A673 (cell line): ENCODE measurements around the gene WFS1.

Source experiments
- EZH2 ChIP-seq: fragments of 200-600 bp; sonication (generic); IDR thresholded peaks from 2 replicates; pipeline ENCODE4 v1.6.1; 2017; ENCODE audit warnings: borderline replicate concordance, low read depth, mild to moderate bottlenecking, mixed read lengths, antibody characterized with exemption, low read length; ENCODE audit not compliant: poor library complexity, severe bottlenecking
- TF ChIP-seq, protein P1 (sequence below): fragments of 300-800, 200-600 bp; sonication (generic); conservative IDR thresholded peaks from 2 replicates; pipeline ENCODE4 v1.5.1; 2017; ENCODE audit warnings: low read depth, mild to moderate bottlenecking, antibody characterized with exemption, low read length, moderate library complexity, mixed read lengths

DNA sequence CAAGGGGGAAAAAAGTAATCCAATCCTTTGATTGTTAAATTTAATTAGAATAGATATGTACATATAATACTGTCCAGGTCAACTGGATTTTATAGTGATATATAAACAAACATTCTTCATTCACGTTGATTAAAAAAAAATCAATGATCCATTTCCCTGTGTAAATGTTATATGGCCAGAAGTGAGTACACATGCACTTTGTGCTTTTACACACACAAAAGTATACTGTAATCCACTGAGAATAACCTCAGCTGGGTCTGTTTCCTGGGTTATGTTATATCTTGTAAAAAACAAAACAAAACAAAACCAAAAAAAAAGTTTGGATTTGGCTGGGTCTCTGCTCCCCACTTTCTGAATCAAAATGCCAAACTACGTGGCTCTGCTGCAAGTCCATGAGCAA lies 51.7 kb downstream of the WFS1 start:
- TF ChIP-seq, protein P1, sequence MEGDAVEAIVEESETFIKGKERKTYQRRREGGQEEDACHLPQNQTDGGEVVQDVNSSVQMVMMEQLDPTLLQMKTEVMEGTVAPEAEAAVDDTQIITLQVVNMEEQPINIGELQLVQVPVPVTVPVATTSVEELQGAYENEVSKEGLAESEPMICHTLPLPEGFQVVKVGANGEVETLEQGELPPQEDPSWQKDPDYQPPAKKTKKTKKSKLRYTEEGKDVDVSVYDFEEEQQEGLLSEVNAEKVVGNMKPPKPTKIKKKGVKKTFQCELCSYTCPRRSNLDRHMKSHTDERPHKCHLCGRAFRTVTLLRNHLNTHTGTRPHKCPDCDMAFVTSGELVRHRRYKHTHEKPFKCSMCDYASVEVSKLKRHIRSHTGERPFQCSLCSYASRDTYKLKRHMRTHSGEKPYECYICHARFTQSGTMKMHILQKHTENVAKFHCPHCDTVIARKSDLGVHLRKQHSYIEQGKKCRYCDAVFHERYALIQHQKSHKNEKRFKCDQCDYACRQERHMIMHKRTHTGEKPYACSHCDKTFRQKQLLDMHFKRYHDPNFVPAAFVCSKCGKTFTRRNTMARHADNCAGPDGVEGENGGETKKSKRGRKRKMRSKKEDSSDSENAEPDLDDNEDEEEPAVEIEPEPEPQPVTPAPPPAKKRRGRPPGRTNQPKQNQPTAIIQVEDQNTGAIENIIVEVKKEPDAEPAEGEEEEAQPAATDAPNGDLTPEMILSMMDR, result no peak
- TF ChIP-seq EZH2, result no peak
